Measurements from ENCODE around the gene SLA2.
"Not testable (repeated sequence)": the region's sequence is repeated elsewhere in the genome, so short reads cannot be mapped to it uniquely, and the experiment has no call there.

SLA2 gene

GRCh38 chr20:36647196-36648121 lies 1.5 kb upstream of the SLA2 start:
- Histone ChIP-seq H3K9me3 (ENCODE audit: control insufficient read depth, low read length) (no peaks in the 10 kb centered on the region), H3K4me3 (ENCODE audit: insufficient read depth, low read depth, low read length) (no peak overlapping the region), H3K27me3 (ENCODE audit: control insufficient read depth, insufficient read depth, low read length, poor library complexity, severe bottlenecking) (no peaks in the 10 kb centered on the region), H3K27ac (ENCODE audit: insufficient read depth, low read depth, low read length, poor library complexity, severe bottlenecking) (no peak overlapping the region), H3K4me1 (ENCODE audit: control insufficient read depth, insufficient read depth, low read length) (peaks cover 14% of the 10 kb centered on the region), H3K36me3 (ENCODE audit: control insufficient read depth, insufficient read depth, low read length) (no peaks in the 10 kb centered on the region)
- 84 to 92% methylated on average over 8 of the region's 8 CpGs for WGBS, 2 experiments

DNA sequence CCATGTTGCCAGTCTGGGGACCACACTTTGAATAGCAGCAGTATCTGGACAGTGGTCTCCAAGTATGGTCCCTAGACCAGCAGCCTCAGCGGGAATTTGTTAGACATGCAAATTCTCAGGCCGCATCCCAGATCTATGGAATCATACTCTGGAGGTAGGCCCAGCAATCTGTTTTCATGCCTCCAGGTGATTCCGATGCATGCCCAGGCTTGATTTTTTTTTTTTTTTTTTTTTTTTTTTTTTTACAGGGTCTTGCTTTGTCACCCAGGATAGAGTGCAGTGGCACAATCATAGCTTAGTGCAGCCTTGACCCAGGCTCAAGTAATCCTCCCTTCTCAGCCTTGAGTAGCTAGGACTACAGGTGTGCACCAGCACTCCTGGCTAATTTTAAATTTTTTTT lies 682 bp upstream of the SLA2 start:
- WGBS, 2 experiments = 89 to 91% methylated on average over 3 of the region's 3 CpGs
- no peaks in the 10 kb centered on the region for H3K36me3 ChIP-seq (ENCODE audit: control insufficient read depth, insufficient read depth, low read length)
- H3K27ac ChIP-seq (ENCODE audit: insufficient read depth, low read depth, low read length, poor library complexity, severe bottlenecking) = no peak overlapping the region
- peaks cover 14% of the 10 kb centered on the region for H3K4me1 ChIP-seq (ENCODE audit: control insufficient read depth, insufficient read depth, low read length)
- no peaks in the 10 kb centered on the region for H3K27me3 ChIP-seq (ENCODE audit: control insufficient read depth, insufficient read depth, low read length, poor library complexity, severe bottlenecking)
- H3K9me3 ChIP-seq (ENCODE audit: control insufficient read depth, low read length) = no peaks in the 10 kb centered on the region
- no peak overlapping the region for H3K4me3 ChIP-seq (ENCODE audit: insufficient read depth, low read depth, low read length)

- Histone ChIP-seq H3K36me3 (ENCODE audit: control insufficient read depth, insufficient read depth, low read length) (no peaks in the 10 kb centered on the region), H3K4me3 (ENCODE audit: insufficient read depth, low read depth, low read length) (no peak overlapping the region), H3K27me3 (ENCODE audit: control insufficient read depth, insufficient read depth, low read length, poor library complexity, severe bottlenecking) (no peaks in the 10 kb centered on the region), H3K27ac (ENCODE audit: insufficient read depth, low read depth, low read length, poor library complexity, severe bottlenecking) (no peak overlapping the region), H3K9me3 (ENCODE audit: control insufficient read depth, low read length) (no peaks in the 10 kb centered on the region), H3K4me1 (ENCODE audit: control insufficient read depth, insufficient read depth, low read length) (peaks cover 14% of the 10 kb centered on the region)
- whole genome bisulfite sequencing, 2 experiments = 91 to 96% methylated on average over 7 of the region's 7 CpGs
Observed at GRCh38 chr20:36645353-36645752, 643 bp downstream of the SLA2 start.

GRCh38 chr20:36644706-36645095 lies 1.3 kb downstream of the SLA2 start:
- H3K4me3 ChIP-seq (ENCODE audit: insufficient read depth, low read depth, low read length) = no peak overlapping the region
- no peak overlapping the region for H3K27ac ChIP-seq (ENCODE audit: insufficient read depth, low read depth, low read length, poor library complexity, severe bottlenecking)
- no peaks in the 10 kb centered on the region for H3K9me3 ChIP-seq (ENCODE audit: control insufficient read depth, low read length)
- H3K36me3 ChIP-seq (ENCODE audit: control insufficient read depth, insufficient read depth, low read length) = no peaks in the 10 kb centered on the region
- no peaks in the 10 kb centered on the region for H3K27me3 ChIP-seq (ENCODE audit: control insufficient read depth, insufficient read depth, low read length, poor library complexity, severe bottlenecking)
- 94 to 95% methylated on average over 7 of the region's 7 CpGs for WGBS, 2 experiments
- peaks cover 14% of the 10 kb centered on the region for H3K4me1 ChIP-seq (ENCODE audit: control insufficient read depth, insufficient read depth, low read length)

GRCh38 chr20:36644032-36644705 lies 1.8 kb downstream of the SLA2 start:
- H3K4me3 ChIP-seq (ENCODE audit: insufficient read depth, low read depth, low read length) = no peak overlapping the region
- H3K4me1 ChIP-seq (ENCODE audit: control insufficient read depth, insufficient read depth, low read length) = peaks cover 14% of the 10 kb centered on the region

GRCh38 chr20:36642136-36642535 lies 3.9 kb downstream of the SLA2 start:
- Histone ChIP-seq H3K27ac (ENCODE audit: insufficient read depth, low read depth, low read length, poor library complexity, severe bottlenecking) (no peak overlapping the region), H3K4me3 (ENCODE audit: insufficient read depth, low read depth, low read length) (no peak overlapping the region), H3K27me3 (ENCODE audit: control insufficient read depth, insufficient read depth, low read length, poor library complexity, severe bottlenecking) (no peaks in the 10 kb centered on the region), H3K4me1 (ENCODE audit: control insufficient read depth, insufficient read depth, low read length) (peaks cover 9% of the 10 kb centered on the region), H3K9me3 (ENCODE audit: control insufficient read depth, low read length) (no peaks in the 10 kb centered on the region), H3K36me3 (ENCODE audit: control insufficient read depth, insufficient read depth, low read length) (no peaks in the 10 kb centered on the region)
- WGBS, 2 experiments = 93 to 97% methylated on average over 6 of the region's 6 CpGs

More at GRCh38 chr20:36644032-36644705, 1.8 kb downstream of the SLA2 start:
- Histone ChIP-seq H3K9me3 (ENCODE audit: control insufficient read depth, low read length) (no peaks in the 10 kb centered on the region), H3K27ac (ENCODE audit: insufficient read depth, low read depth, low read length, poor library complexity, severe bottlenecking) (no peak overlapping the region), H3K36me3 (ENCODE audit: control insufficient read depth, insufficient read depth, low read length) (no peaks in the 10 kb centered on the region), H3K27me3 (ENCODE audit: control insufficient read depth, insufficient read depth, low read length, poor library complexity, severe bottlenecking) (no peaks in the 10 kb centered on the region)
- WGBS, 2 experiments = 88 to 92% methylated on average over 5 of the region's 5 CpGs

DNA sequence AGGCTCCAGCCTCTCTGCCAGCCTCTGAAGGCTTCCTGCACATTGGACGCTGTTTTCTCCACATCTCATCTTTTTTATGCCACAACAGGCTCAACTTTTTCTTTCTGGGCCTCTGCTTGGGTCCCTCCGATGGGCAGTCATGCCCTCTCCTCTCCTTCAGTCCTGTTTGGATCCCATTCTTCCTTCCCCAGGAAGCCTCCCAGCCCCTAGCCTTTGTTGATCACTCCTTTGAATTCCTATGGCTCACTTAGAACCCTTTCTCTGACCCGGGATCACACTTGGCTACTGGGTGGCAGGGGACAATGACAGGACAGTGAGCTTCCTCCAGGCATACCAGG lies 4.5 kb downstream of the SLA2 start:
- Histone ChIP-seq H3K36me3 (ENCODE audit: control insufficient read depth, insufficient read depth, low read length) (no peaks in the 10 kb centered on the region), H3K27me3 (ENCODE audit: control insufficient read depth, insufficient read depth, low read length, poor library complexity, severe bottlenecking) (no peaks in the 10 kb centered on the region), H3K4me3 (ENCODE audit: insufficient read depth, low read depth, low read length) (no peak overlapping the region), H3K4me1 (ENCODE audit: control insufficient read depth, insufficient read depth, low read length) (peaks cover 7% of the 10 kb centered on the region), H3K27ac (ENCODE audit: insufficient read depth, low read depth, low read length, poor library complexity, severe bottlenecking) (no peak overlapping the region), H3K9me3 (ENCODE audit: control insufficient read depth, low read length) (no peaks in the 10 kb centered on the region)
- WGBS, 2 experiments = 82 to 86% methylated on average over 3 of the region's 3 CpGs

- H3K27ac ChIP-seq (ENCODE audit: insufficient read depth, low read depth, low read length, poor library complexity, severe bottlenecking); H3K4me3 ChIP-seq (ENCODE audit: insufficient read depth, low read depth, low read length); H3K4me1 ChIP-seq (ENCODE audit: control insufficient read depth, insufficient read depth, low read length); H3K36me3 ChIP-seq (ENCODE audit: control insufficient read depth, insufficient read depth, low read length); H3K27me3 ChIP-seq (ENCODE audit: control insufficient read depth, insufficient read depth, low read length, poor library complexity, severe bottlenecking); H3K9me3 ChIP-seq (ENCODE audit: control insufficient read depth, low read length): not testable (repeated sequence)
- WGBS, 2 experiments = 93 to 95% methylated on average over 12 of the region's 12 CpGs
Observed at GRCh38 chr20:36638876-36639400, 7.1 kb downstream of the SLA2 start.

- no peak overlapping the region for H3K4me3 ChIP-seq (ENCODE audit: insufficient read depth, low read depth, low read length)
- H3K27me3 ChIP-seq (ENCODE audit: control insufficient read depth, insufficient read depth, low read length, poor library complexity, severe bottlenecking) = no peaks in the 10 kb centered on the region
- WGBS, 2 experiments = 90 to 93% methylated on average over 11 of the region's 11 CpGs
- H3K4me1 ChIP-seq (ENCODE audit: control insufficient read depth, insufficient read depth, low read length) = no peaks in the 10 kb centered on the region
- H3K9me3 ChIP-seq (ENCODE audit: control insufficient read depth, low read length) = no peaks in the 10 kb centered on the region
- no peak overlapping the region for H3K27ac ChIP-seq (ENCODE audit: insufficient read depth, low read depth, low read length, poor library complexity, severe bottlenecking)
- no peaks in the 10 kb centered on the region for H3K36me3 ChIP-seq (ENCODE audit: control insufficient read depth, insufficient read depth, low read length)
Observed at GRCh38 chr20:36634342-36634741, 11.7 kb downstream of the SLA2 start.

- 88 to 92% methylated on average over 9 of the region's 9 CpGs for WGBS, 2 experiments
- Histone ChIP-seq H3K4me3 (ENCODE audit: insufficient read depth, low read depth, low read length) (no peak overlapping the region), H3K36me3 (ENCODE audit: control insufficient read depth, insufficient read depth, low read length) (no peaks in the 10 kb centered on the region), H3K4me1 (ENCODE audit: control insufficient read depth, insufficient read depth, low read length) (no peaks in the 10 kb centered on the region), H3K9me3 (ENCODE audit: control insufficient read depth, low read length) (no peaks in the 10 kb centered on the region), H3K27ac (ENCODE audit: insufficient read depth, low read depth, low read length, poor library complexity, severe bottlenecking) (no peak overlapping the region), H3K27me3 (ENCODE audit: control insufficient read depth, insufficient read depth, low read length, poor library complexity, severe bottlenecking) (no peaks in the 10 kb centered on the region)
Observed at GRCh38 chr20:36633285-36633772, 12.7 kb downstream of the SLA2 start.
